ENCODE data around the gene SCGB1C2. TPM values are rescaled to one million over a fixed set of nuclear protein-coding genes. Genes with fewer than 3 reads are reported as not detected.
"Not testable (repeated sequence)": the region's sequence is repeated elsewhere in the genome, so short reads cannot be mapped to it uniquely, and the experiment has no call there.

SCGB1C2 gene
- total RNA-seq (2021) = not detected in 2 replicates
- long read RNA-seq = 0 reads

GRCh38 chr17:137166-137807, at the start of gene SCGB1C2:
Gene SCGB1C2, plus strand, starts transcription at chr17:137569. Its CDS starts 22 bp downstream, at chr17:137591.
- DNase-seq; H3K9me3 ChIP-seq (ENCODE audit: control insufficient read depth, low read depth, low read length); H3K4ac ChIP-seq (ENCODE audit: low read depth, low read length); H3K27me3 ChIP-seq (ENCODE audit: insufficient read depth, low read length); H3K4me1 ChIP-seq (ENCODE audit: insufficient read depth, low read length); H4K8ac ChIP-seq (replicated peaks; ENCODE audit: insufficient read length, low read depth, low read length); H3K79me1 ChIP-seq (ENCODE audit: insufficient read depth, low read depth, low read length, poor library complexity, severe bottlenecking); H3K23ac ChIP-seq (ENCODE audit: insufficient read length, low read depth, low read length); H3K27ac ChIP-seq (ENCODE audit: insufficient read length, low read depth, low read length); H3K56ac ChIP-seq (ENCODE audit: insufficient read length, low read depth, low read length); H3K23me2 ChIP-seq (ENCODE audit: insufficient read length, low read depth, low read length, poor library complexity, severe bottlenecking); H3K4me2 ChIP-seq (ENCODE audit: insufficient read depth, insufficient read length, low read length); H3K27ac Mint-ChIP-seq; H3K9ac ChIP-seq (ENCODE audit: extremely low read depth, insufficient read length, low read length); H3K79me2 ChIP-seq (ENCODE audit: insufficient read depth, low read length); H3K4me1 Mint-ChIP-seq; H2AFZ ChIP-seq (ENCODE audit: low read length); H2BK20ac ChIP-seq (ENCODE audit: low read depth, low read length, poor library complexity, severe bottlenecking); H3T11ph ChIP-seq (ENCODE audit: low read length); H2AK5ac ChIP-seq (ENCODE audit: insufficient read length, low read length); H2BK5ac ChIP-seq (ENCODE audit: insufficient read length, low read length); H4K5ac ChIP-seq (ENCODE audit: insufficient read length, low read depth, low read length); H3K27me3 Mint-ChIP-seq (ENCODE audit: low read depth); H3K4me3 Mint-ChIP-seq; H2BK120ac ChIP-seq (ENCODE audit: low read depth, low read length, poor library complexity, severe bottlenecking); H3K18ac ChIP-seq (ENCODE audit: insufficient read length, low read depth, low read length); H2BK12ac ChIP-seq (ENCODE audit: insufficient read length, low read depth, low read length); H2BK15ac ChIP-seq (ENCODE audit: low read depth, low read length); H3K36me3 Mint-ChIP-seq (ENCODE audit: insufficient read depth in 1 of 3, low read depth in 3 of 3); H4K20me1 ChIP-seq (ENCODE audit: control insufficient read depth, insufficient read depth, insufficient read length); H4K91ac ChIP-seq (ENCODE audit: insufficient read length, low read depth, low read length); H3K14ac ChIP-seq (ENCODE audit: insufficient read depth, low read length): not testable (repeated sequence)
- peaks cover 9 to 15% of the 10 kb centered on the region in 2 experiments for H3K9me3 Mint-ChIP-seq
- no CpG with 5 or more reads among the region's 16 CpGs for WGBS (ENCODE audit: extremely low coverage, insufficient read length, low lambda C conversion rate)

- H2BK5ac ChIP-seq (ENCODE audit: insufficient read length, low read length); H2BK20ac ChIP-seq (ENCODE audit: low read depth, low read length, poor library complexity, severe bottlenecking); H3K4ac ChIP-seq (ENCODE audit: low read depth, low read length); H3K14ac ChIP-seq (ENCODE audit: insufficient read depth, low read length); H2BK120ac ChIP-seq (ENCODE audit: low read depth, low read length, poor library complexity, severe bottlenecking); H3K56ac ChIP-seq (ENCODE audit: insufficient read length, low read depth, low read length); H3K4me3 Mint-ChIP-seq; H3K9ac ChIP-seq (ENCODE audit: extremely low read depth, insufficient read length, low read length); H3K36me3 Mint-ChIP-seq (ENCODE audit: insufficient read depth in 1 of 3, low read depth in 3 of 3); H4K91ac ChIP-seq (ENCODE audit: insufficient read length, low read depth, low read length); H3K27ac ChIP-seq (ENCODE audit: insufficient read length, low read depth, low read length); H3K9me3 ChIP-seq (ENCODE audit: control insufficient read depth, low read depth, low read length); H2AK5ac ChIP-seq (ENCODE audit: insufficient read length, low read length); H3K27ac Mint-ChIP-seq; H3K4me2 ChIP-seq (ENCODE audit: insufficient read depth, insufficient read length, low read length); H3K4me1 Mint-ChIP-seq; H3K79me2 ChIP-seq (ENCODE audit: insufficient read depth, low read length); H3T11ph ChIP-seq (ENCODE audit: low read length); H3K4me1 ChIP-seq (ENCODE audit: insufficient read depth, low read length); H3K9me3 Mint-ChIP-seq; H2BK15ac ChIP-seq (ENCODE audit: low read depth, low read length); H3K18ac ChIP-seq (ENCODE audit: insufficient read length, low read depth, low read length); H4K8ac ChIP-seq (replicated peaks; ENCODE audit: insufficient read length, low read depth, low read length); H3K79me1 ChIP-seq (ENCODE audit: insufficient read depth, low read depth, low read length, poor library complexity, severe bottlenecking); H3K27me3 Mint-ChIP-seq (ENCODE audit: low read depth); H2BK12ac ChIP-seq (ENCODE audit: insufficient read length, low read depth, low read length); H4K5ac ChIP-seq (ENCODE audit: insufficient read length, low read depth, low read length); H3K23ac ChIP-seq (ENCODE audit: insufficient read length, low read depth, low read length); H2AFZ ChIP-seq (ENCODE audit: low read length); H4K20me1 ChIP-seq (ENCODE audit: control insufficient read depth, insufficient read depth, insufficient read length); DNase-seq; H3K23me2 ChIP-seq (ENCODE audit: insufficient read length, low read depth, low read length, poor library complexity, severe bottlenecking); H3K27me3 ChIP-seq (ENCODE audit: insufficient read depth, low read length): not testable (repeated sequence)
- no CpG with 5 or more reads among the region's 5 CpGs for WGBS (ENCODE audit: extremely low coverage, insufficient read length, low lambda C conversion rate)
Measured at GRCh38 chr17:113111-113510, 24.3 kb upstream of the SCGB1C2 start.
